Measurements from ENCODE around the gene THSD4. TPM values are rescaled to one million over a fixed set of nuclear protein-coding genes. Genes with fewer than 3 reads are reported as not detected.

The THSD4 gene
- polyA plus RNA-seq, 1 experiment: 18.8 TPM

DNA sequence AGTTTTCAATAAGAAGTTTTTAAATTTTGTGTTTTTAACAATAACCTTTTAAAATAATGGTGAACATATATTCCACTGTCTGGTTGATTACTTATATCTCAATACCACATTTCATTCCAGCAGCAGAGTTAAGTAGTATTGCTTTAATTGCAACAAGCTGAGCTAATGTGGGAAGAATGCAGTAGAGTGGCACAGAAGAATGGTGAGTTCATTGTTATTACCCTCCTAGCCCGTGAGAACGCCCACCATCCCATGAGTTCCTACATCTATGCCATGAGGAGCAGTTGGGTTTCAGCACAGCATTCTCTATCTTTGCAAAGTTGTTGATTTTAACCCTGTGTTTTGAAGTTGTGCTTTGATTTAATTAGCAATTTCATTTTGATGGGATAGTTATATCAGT lies 677.2 kb downstream of the THSD4 start:
- POLR2A ChIA-PET: no interaction called here
- peak; percentile 41 for DNase-seq (ENCODE audit: low read depth)
- TF ChIP-seq, protein P1, sequence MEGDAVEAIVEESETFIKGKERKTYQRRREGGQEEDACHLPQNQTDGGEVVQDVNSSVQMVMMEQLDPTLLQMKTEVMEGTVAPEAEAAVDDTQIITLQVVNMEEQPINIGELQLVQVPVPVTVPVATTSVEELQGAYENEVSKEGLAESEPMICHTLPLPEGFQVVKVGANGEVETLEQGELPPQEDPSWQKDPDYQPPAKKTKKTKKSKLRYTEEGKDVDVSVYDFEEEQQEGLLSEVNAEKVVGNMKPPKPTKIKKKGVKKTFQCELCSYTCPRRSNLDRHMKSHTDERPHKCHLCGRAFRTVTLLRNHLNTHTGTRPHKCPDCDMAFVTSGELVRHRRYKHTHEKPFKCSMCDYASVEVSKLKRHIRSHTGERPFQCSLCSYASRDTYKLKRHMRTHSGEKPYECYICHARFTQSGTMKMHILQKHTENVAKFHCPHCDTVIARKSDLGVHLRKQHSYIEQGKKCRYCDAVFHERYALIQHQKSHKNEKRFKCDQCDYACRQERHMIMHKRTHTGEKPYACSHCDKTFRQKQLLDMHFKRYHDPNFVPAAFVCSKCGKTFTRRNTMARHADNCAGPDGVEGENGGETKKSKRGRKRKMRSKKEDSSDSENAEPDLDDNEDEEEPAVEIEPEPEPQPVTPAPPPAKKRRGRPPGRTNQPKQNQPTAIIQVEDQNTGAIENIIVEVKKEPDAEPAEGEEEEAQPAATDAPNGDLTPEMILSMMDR (IDR thresholded peaks at IDR 0.05; ENCODE audit: insufficient read depth, low read depth, low read length): no peak
- H3K36me3 ChIP-seq (ENCODE audit: control insufficient read depth, insufficient read depth, low read length): no peaks in the 10 kb centered on the region; the same call in 1 of the 2 replicates
- H3K4me3 ChIP-seq (ENCODE audit: low read depth, low read length): no peak overlapping the region
- CTCF ChIA-PET: interaction anchor here (0.9 to 3.4 kb wide), 4 partner anchors 9 to 349 kb away, joined by 3 to 23 read pairs (median 6); no protein-coding TSS in a partner anchor
- no peaks in the 10 kb centered on the region for H3K27me3 ChIP-seq (ENCODE audit: control insufficient read depth, insufficient read depth, low read length)

DNA sequence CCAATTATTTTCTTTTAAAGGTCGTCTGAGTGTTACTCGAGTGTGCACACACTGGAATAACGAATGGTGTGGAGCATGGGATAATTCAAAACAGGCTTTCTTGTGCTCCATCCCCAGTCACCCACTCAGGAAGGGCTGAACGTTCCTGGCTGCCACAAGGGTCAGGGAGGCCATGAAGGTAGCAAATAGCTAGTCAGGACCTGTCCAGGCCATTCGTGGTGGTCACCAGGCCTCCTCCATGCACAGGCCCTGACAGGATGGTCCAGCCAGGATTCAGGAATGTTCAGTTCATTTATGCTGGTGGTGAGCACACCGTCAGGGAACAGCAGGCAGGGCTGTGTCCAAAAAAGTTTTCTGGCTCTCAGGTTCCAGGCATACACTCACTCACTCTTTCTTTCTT lies 683.4 kb downstream of the THSD4 start:
- H3K4me3 ChIP-seq (ENCODE audit: low read depth, low read length): no peak overlapping the region
- ChIA-PET POLR2A (no interaction called here), CTCF (interaction anchor here (0.6 to 9.8 kb wide), 7 partner anchors 17 to 355 kb away, joined by 3 to 89 read pairs (median 4); no protein-coding TSS in a partner anchor)
- no peaks in the 10 kb centered on the region for H3K27me3 ChIP-seq (ENCODE audit: control insufficient read depth, insufficient read depth, low read length)
- H3K36me3 ChIP-seq (ENCODE audit: control insufficient read depth, insufficient read depth, low read length): no peaks in the 10 kb centered on the region
- TF ChIP-seq, protein P1 (IDR thresholded peaks at IDR 0.05; ENCODE audit: insufficient read depth, low read depth, low read length): no peak
- DNase-seq (ENCODE audit: low read depth): no peak

DNA sequence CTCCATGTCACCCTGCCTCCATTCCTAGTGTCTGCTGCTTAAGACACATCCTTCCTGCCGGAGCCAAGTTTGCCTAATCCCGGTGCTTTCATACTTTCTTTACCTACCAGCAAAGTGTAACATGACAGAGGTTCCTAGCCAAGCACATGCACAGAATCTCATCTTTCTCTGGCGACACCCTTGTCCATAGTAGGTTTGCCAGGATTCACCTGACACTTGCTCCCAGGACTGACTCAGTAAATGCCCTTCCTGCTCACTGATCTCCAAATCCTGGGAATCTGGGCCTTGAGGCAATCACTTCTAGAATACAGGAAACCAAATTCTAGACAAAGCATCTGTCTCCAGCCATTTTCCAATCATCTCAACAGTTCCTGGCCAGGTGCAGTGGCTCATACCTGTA lies 684.9 kb downstream of the THSD4 start:
- TF ChIP-seq, protein P1 (IDR thresholded peaks at IDR 0.05; ENCODE audit: insufficient read depth, low read depth, low read length): no peak
- CTCF ChIA-PET: interaction anchor here (0.8 to 9.8 kb wide), 19 partner anchors 9 to 685 kb away, joined by 3 to 89 read pairs (median 7); partner anchors contain the start of gene THSD4
- H3K4me3 ChIP-seq (ENCODE audit: low read depth, low read length): no peak overlapping the region
- POLR2A ChIA-PET: no interaction called here
- no peaks in the 10 kb centered on the region for H3K27me3 ChIP-seq (ENCODE audit: control insufficient read depth, insufficient read depth, low read length)
- DNase-seq (ENCODE audit: low read depth): no peak
- no peaks in the 10 kb centered on the region for H3K36me3 ChIP-seq (ENCODE audit: control insufficient read depth, insufficient read depth, low read length)

DNA sequence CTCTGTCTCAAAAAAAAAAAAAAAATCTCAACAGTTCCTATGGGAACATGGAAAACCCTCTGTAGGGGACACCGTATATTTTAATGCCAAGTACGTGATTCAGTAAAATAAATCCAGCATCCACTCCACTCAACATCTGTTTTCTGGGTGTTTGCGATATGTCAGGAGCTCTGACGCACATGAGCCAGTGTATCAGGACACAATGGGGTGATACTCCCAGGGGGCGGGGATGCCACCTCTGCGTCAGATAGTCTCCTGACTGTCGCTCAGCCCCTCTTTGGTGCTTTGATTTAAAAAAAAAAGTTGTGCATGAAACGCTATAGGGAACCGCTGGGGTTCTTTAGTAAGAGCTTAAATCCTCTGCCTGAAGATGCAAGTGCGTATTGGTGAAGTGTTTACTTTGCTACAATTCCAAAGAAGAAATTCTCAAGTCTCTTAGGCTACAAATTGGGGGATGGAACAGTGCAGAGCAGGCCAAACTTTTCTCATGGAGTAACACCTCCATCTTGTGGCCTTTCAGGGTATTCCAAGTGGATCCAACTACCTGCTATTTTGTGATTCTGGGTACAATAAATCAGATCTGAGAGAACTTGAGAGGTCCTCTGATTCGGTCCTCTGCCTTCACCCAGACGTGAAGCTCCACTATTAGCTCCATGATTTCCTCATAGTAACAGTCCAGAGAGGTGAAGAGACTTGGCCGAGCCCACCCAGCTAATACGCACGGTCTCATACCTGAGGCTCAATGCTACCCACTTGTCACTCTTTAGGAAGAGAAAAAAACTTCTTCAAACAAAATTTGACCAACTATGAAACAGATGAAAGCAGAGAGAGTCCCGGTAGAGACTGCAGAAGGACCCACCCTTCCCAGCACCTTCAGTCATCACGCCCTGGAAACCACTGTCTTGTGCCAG lies 685.8 kb downstream of the THSD4 start:
- no peak for DNase-seq (ENCODE audit: low read depth)
- POLR2A ChIA-PET: no interaction called here
- Histone ChIP-seq H3K36me3 (ENCODE audit: control insufficient read depth, insufficient read depth, low read length) (no peaks in the 10 kb centered on the region), H3K4me3 (ENCODE audit: low read depth, low read length) (no peak overlapping the region), H3K27me3 (ENCODE audit: control insufficient read depth, insufficient read depth, low read length) (no peaks in the 10 kb centered on the region)
- CTCF ChIA-PET: interaction anchor here (0.6 to 9.8 kb wide), 35 partner anchors 10 to 1355 kb away, joined by 3 to 89 read pairs (median 4); partner anchors contain the start of gene THSD4
- TF ChIP-seq, protein P1 (IDR thresholded peaks at IDR 0.05; ENCODE audit: insufficient read depth, low read depth, low read length): peak; percentile 83

DNA sequence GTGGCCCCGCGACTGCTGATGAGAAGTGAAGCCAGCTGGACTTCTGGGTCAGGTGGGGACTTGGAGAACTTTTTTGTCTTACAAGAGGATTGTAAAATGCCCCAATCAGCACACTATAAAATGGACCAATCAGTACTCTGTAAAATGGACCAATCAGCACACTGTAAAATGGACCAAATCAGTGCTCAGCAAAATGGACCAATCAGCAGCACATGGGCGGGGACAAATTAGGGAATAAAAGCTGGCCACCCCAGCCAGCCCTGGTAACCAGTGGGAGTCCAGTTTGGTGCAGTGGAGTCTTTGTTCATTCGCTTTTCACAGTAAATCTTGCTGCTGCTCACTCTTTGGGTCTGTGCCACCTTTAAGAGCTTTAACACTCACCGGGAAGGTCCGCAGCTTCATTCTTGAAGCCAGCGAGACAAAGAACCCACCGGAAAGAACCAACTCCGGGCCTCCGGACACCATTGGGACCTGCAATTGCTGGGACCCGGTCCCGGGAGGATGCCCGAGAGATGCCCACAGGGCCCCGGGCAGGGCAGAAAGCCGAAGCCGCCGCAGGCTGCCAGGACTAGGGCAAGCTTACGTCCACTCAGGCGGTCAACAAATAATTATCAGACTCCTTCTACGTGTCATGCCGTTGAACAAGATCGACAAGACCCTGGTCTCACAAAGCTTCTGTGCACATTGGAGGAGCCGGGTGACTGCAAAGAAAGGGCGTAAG lies 686.8 kb downstream of the THSD4 start:
- TF ChIP-seq, protein P1 (IDR thresholded peaks at IDR 0.05; ENCODE audit: insufficient read depth, low read depth, low read length): no peak
- Histone ChIP-seq H3K36me3 (ENCODE audit: control insufficient read depth, insufficient read depth, low read length) (no peaks in the 10 kb centered on the region), H3K4me3 (ENCODE audit: low read depth, low read length) (no peak overlapping the region), H3K27me3 (ENCODE audit: control insufficient read depth, insufficient read depth, low read length) (no peaks in the 10 kb centered on the region)
- CTCF ChIA-PET: interaction anchor here (0.5 to 9.8 kb wide), 24 partner anchors 9 to 879 kb away, joined by 3 to 89 read pairs (median 4); no protein-coding TSS in a partner anchor
- no peak for DNase-seq (ENCODE audit: low read depth)
- POLR2A ChIA-PET: no interaction called here

Measured in BJ (cell line).